Breast epithelium (tissue), 3 donors: ENCODE measurements around the gene CRP.
"Not testable (repeated sequence)": the region's sequence is repeated elsewhere in the genome, so short reads cannot be mapped to it uniquely, and the experiment has no call there.

ENCODE experiments used
- CTCF ChIP-seq, 3 donors: fragments of 450-650 bp; IDR thresholded peaks; one replicate each; pipeline ENCODE4 v1.5.1; 2016 to 2017; ENCODE audit warnings: antibody characterized with exemption in 3 of 3, mild to moderate bottlenecking in 3 of 3, moderate library complexity in 3 of 3
- POLR2A ChIP-seq: fragments of 450-650 bp; IDR thresholded peaks from one replicate; pipeline ENCODE4 v1.6.1; 2016; ENCODE audit warnings: antibody characterized with exemption, mild to moderate bottlenecking, moderate library complexity
- POLR2AphosphoS5 ChIP-seq, 3 donors: sonication (generic); formaldehyde crosslinking; IDR thresholded peaks; one replicate each; pipeline ENCODE4 v1.6.1; 2017; ENCODE audit warnings: antibody characterized with exemption in 3 of 3

GRCh38 chr1:159723188-159723587, 8.8 kb upstream of the CRP start:
- not testable (repeated sequence) for TF ChIP-seq POLR2A; POLR2AphosphoS5 (IDR thresholded peaks at IDR 0.05); CTCF (IDR thresholded peaks at IDR 0.05)
